Measurements from ENCODE around the gene TXNL1. TPM values are rescaled to one million over a fixed set of nuclear protein-coding genes. Genes with fewer than 3 reads are reported as not detected.

Gene TXNL1
- total and polyA plus RNA-seq, 2 donors (not counting 3 experiments of a cell fraction or from before 2014, with no cell fraction given): 29.5 to 81.2 TPM

GRCh38 chr18:56647071-56647470, 8.7 kb upstream of the TXNL1 start:
- FAIRE-seq (no peak), DNase-seq (ENCODE audit: low read depth, low spot score) (no peak)
- H3K9ac ChIP-seq (replicated peaks; ENCODE audit: extremely low read depth, insufficient read depth, low read length): no peak overlapping the region
- no peaks in the 10 kb centered on the region for H4K20me1 ChIP-seq (replicated peaks; ENCODE audit: control insufficient read depth, extremely low read depth, insufficient read depth, low read length)
- ChIA-PET CTCF (interaction anchor here (0.6 to 0.9 kb wide), 2 partner anchors 9 to 902 kb away, joined by 3 read pairs; no protein-coding TSS in a partner anchor), POLR2A (no interaction called here)
- H3K27ac ChIP-seq (ENCODE audit: insufficient read depth, low read depth, low read length): no peak overlapping the region
- intact Hi-C loops (cut with micrococcal nuclease) (no loop called here), dilution Hi-C loops (cut with MboI; ENCODE audit: extremely low pct_ligation_motif_present, low sequenced_read_pairs) (no loop called here)
- no peak overlapping the region for H3K4me3 ChIP-seq (replicated peaks in 1 of 3; ENCODE audit: insufficient read depth in 1 of 3, low read depth in 1 of 3, low read length in 3 of 3)
- peaks cover 5% of the 10 kb centered on the region for H3K79me2 ChIP-seq (ENCODE audit: control insufficient read depth, insufficient read depth, low read length)
- no peaks in the 10 kb centered on the region for H3K36me3 ChIP-seq (ENCODE audit: control insufficient read depth in 2 of 2, extremely low read depth in 1 of 2, insufficient read depth in 2 of 2, low read length in 2 of 2)
- no peaks in the 10 kb centered on the region for H3K9me3 ChIP-seq (replicated peaks; ENCODE audit: control insufficient read depth, insufficient read depth, low read length)
- TF ChIP-seq CTCF (IDR thresholded peaks at IDR 0.05; ENCODE audit: extremely low read depth in 1 of 2, insufficient read depth in 1 of 2, low read depth in 1 of 2, low read length in 2 of 2): no peak
- no peak for TF ChIP-seq EZH2 (IDR thresholded peaks at IDR 0.05; ENCODE audit: borderline replicate concordance, low read depth, low read length, severe bottlenecking)
- TF ChIP-seq JUN (IDR thresholded peaks at IDR 0.05; ENCODE audit: borderline replicate concordance, insufficient read depth, insufficient read length, low read depth): no peak
- no peak for TF ChIP-seq FOS (IDR thresholded peaks at IDR 0.05; ENCODE audit: borderline replicate concordance, insufficient read depth, low read length)
- no peak for TF ChIP-seq GATA2 (IDR thresholded peaks at IDR 0.05; ENCODE audit: insufficient read depth, insufficient read length, low read depth, low read length)
- no peak for TF ChIP-seq MYC (IDR thresholded peaks at IDR 0.05; ENCODE audit: low read depth, low read length)
- no peak for TF ChIP-seq MAX (IDR thresholded peaks at IDR 0.05; ENCODE audit: insufficient read depth, insufficient read length)
- no peak for TF ChIP-seq POLR2AphosphoS5 (IDR thresholded peaks at IDR 0.05; ENCODE audit: insufficient read depth, low read depth, low read length)
- TF ChIP-seq POLR2A (IDR thresholded peaks at IDR 0.05; ENCODE audit: low read depth, low read length): no peak
- no peak overlapping the region for H3K4me2 ChIP-seq (ENCODE audit: insufficient read depth, low read length)
- no peaks in the 10 kb centered on the region for H3K27me3 ChIP-seq (ENCODE audit: control insufficient read depth in 2 of 2, insufficient read depth in 2 of 2, low read length in 2 of 2)
- no peaks in the 10 kb centered on the region for H3K9me1 ChIP-seq (replicated peaks; ENCODE audit: control insufficient read depth, extremely low read depth, insufficient read depth, low read length)
- no TSS peak for BruUV-seq (replicated peaks)
- peaks cover 7% of the 10 kb centered on the region for H3K4me1 ChIP-seq (ENCODE audit: control insufficient read depth, extremely low read depth, insufficient read depth, low read length)
- no peak overlapping the region for H2AFZ ChIP-seq (ENCODE audit: low read depth, low read length)

All from endothelial cell of umbilical vein (primary cell).